GM12878 (cell line): ENCODE results near the gene ENDOD1. TPM values are rescaled to one million over a fixed set of nuclear protein-coding genes. Genes with fewer than 3 reads are reported as not detected.

Experiments
- ATAC-seq: fragments of 200-7000 bp; cut with Tn5 transposase; 3 replicates; pipeline ENCODE4 v1.9.1; 2020; ENCODE audit warnings: mild to moderate bottlenecking, moderate library complexity
- BruUV-seq: library from RNA; stranded (reverse); fragments of 400-500 nt; replicated peaks from 2 replicates; lab custom pipeline; 2021; lab: Mats Ljungman, UMichigan
- CTCF ChIA-PET: fragments of 300-600 bp; sonication (Branson Sonifier 250); formaldehyde crosslinking; extraction: SDS; loops from one replicate; lab custom pipeline; 2021; ENCODE audit warnings: inconsistent platforms; lab: Yijun Ruan, JAX
- POLR2A ChIA-PET: fragments of 350-600 bp; formaldehyde crosslinking; extraction: SDS; loops from one replicate; lab custom pipeline; 2021; ENCODE audit warnings: inconsistent platforms; lab: Charles Lee
- RAD21 ChIA-PET: fragments of 300-600 bp; sonication (Branson Sonifier 250); formaldehyde crosslinking; loops from one replicate; lab custom pipeline; 2023; ENCODE audit warnings: antibody characterized with exemption; ENCODE audit not compliant: unreplicated experiment; lab: Charles Lee
- SMC1A ChIA-PET: fragments of 300-600 bp; sonication (Branson Sonifier 250); formaldehyde crosslinking; loops from one replicate; lab custom pipeline; 2023; ENCODE audit not compliant: unreplicated experiment, uncharacterized antibody; lab: Charles Lee
- DNase-seq: peaks from one replicate; pipeline ENCODE4 v3.0.0-alpha.2; 2011; ENCODE audit warnings: low read depth, low spot score
- FAIRE-seq: peaks from 3 replicates; lab custom pipeline; 2011; peaks lifted over from hg19 to GRCh38; lab: Jason Lieb, UNC
- H2AFZ ChIP-seq: 2 replicates; pipeline ENCODE4 v1.6.0; 2011; ENCODE audit warnings: low read depth, low read length, control low read depth; ENCODE audit not compliant: control insufficient read depth
- H3K27ac ChIP-seq: 2 replicates; pipeline ENCODE4 v1.5.1; 2011; ENCODE audit warnings: control low read depth; ENCODE audit not compliant: control insufficient read depth, insufficient read depth
- H3K27me3 ChIP-seq, 2 experiments: replicated peaks in 1 of 2; 2 replicates each; pipeline versions ENCODE4 v1.6.0 to v1.6.1; 2011; ENCODE audit warnings: low read length in 1 of 2; ENCODE audit not compliant: control insufficient read depth in 2 of 2, insufficient read depth in 2 of 2
- H3K36me3 ChIP-seq, 2 experiments: 2 replicates each; pipeline ENCODE4 v1.5.1; 2011; ENCODE audit warnings: low read length in 1 of 2; ENCODE audit not compliant: control insufficient read depth in 2 of 2, insufficient read depth in 2 of 2
- H3K4me1 ChIP-seq: 2 replicates; pipeline ENCODE4 v1.6.1; 2011; ENCODE audit warnings: mild to moderate bottlenecking, low read length, moderate library complexity, mixed read lengths; ENCODE audit not compliant: control insufficient read depth, insufficient read depth
- H3K4me2 ChIP-seq: 2 replicates; pipeline ENCODE4 v1.6.0; 2011; ENCODE audit warnings: control low read depth; ENCODE audit not compliant: control insufficient read depth, insufficient read depth
- H3K4me3 ChIP-seq: fragments of 200-600 bp; sonication (generic); 2 replicates; pipeline ENCODE4 v1.5.1; 2016
- H3K79me2 ChIP-seq: 2 replicates; pipeline ENCODE4 v1.6.0; 2011; ENCODE audit warnings: low read length; ENCODE audit not compliant: control insufficient read depth, insufficient read depth
- H3K9ac ChIP-seq: 2 replicates; pipeline ENCODE4 v1.8.0; 2011; ENCODE audit warnings: low read length, control low read depth, mixed read lengths; ENCODE audit not compliant: control insufficient read depth, insufficient read depth
- H3K9me3 ChIP-seq: replicated peaks from 3 replicates; pipeline ENCODE4 v1.5.1; 2011; ENCODE audit warnings: mild to moderate bottlenecking, low read length; ENCODE audit not compliant: control insufficient read depth, insufficient read depth
- H4K20me1 ChIP-seq: 2 replicates; pipeline ENCODE4 v1.6.0; 2011; ENCODE audit not compliant: control insufficient read depth, insufficient read depth
- ATF7 ChIP-seq: fragments of 450-650 bp; IDR thresholded peaks from 2 replicates; pipeline ENCODE4 v1.6.1; 2016; ENCODE audit warnings: low read depth, mild to moderate bottlenecking
- BCL11A ChIP-seq: IDR thresholded peaks from 2 replicates; pipeline ENCODE4 v1.6.1; 2011; ENCODE audit warnings: low read depth, low read length
- CHD4 ChIP-seq: fragments of 200-600 bp; sonication (generic); IDR thresholded peaks from 2 replicates; pipeline ENCODE4 v1.6.1; 2016; ENCODE audit warnings: mild to moderate bottlenecking
- DPF2 ChIP-seq: fragments of 450-650 bp; IDR thresholded peaks from 2 replicates; pipeline ENCODE4 v1.6.1; 2017; ENCODE audit warnings: mild to moderate bottlenecking
- FOS ChIP-seq: IDR thresholded peaks from 3 replicates; pipeline ENCODE4 v1.6.1; 2011; ENCODE audit warnings: borderline replicate concordance; ENCODE audit not compliant: insufficient read length; ENCODE audit errors: extremely low read depth
- HCFC1 ChIP-seq: fragments of 150-350 bp; IDR thresholded peaks from 2 replicates; pipeline ENCODE4 v1.6.1; 2014; ENCODE audit warnings: low read length
- HDGF ChIP-seq: fragments of 450-650 bp; IDR thresholded peaks from 2 replicates; pipeline ENCODE4 v1.6.1; 2016; ENCODE audit warnings: antibody characterized with exemption
- JUNB ChIP-seq: IDR thresholded peaks from 2 replicates; pipeline ENCODE4 v1.6.1; 2016; ENCODE audit warnings: antibody characterized with exemption, mild to moderate bottlenecking
- PAX8 ChIP-seq: fragments of 450-650 bp; IDR thresholded peaks from 2 replicates; pipeline ENCODE4 v1.6.1; 2017; ENCODE audit warnings: mild to moderate bottlenecking, moderate library complexity
- POLR2A ChIP-seq: IDR thresholded peaks from 2 replicates; pipeline ENCODE4 v1.6.1; 2011; ENCODE audit warnings: low read depth, mild to moderate bottlenecking, low read length
- POLR2AphosphoS2 ChIP-seq: IDR thresholded peaks from 2 replicates; pipeline ENCODE4 v1.6.1; 2011; ENCODE audit warnings: low read depth, mild to moderate bottlenecking, low read length, improper control_type of control experiment, moderate library complexity
- RAD51 ChIP-seq: fragments of 450-650 bp; IDR thresholded peaks from 2 replicates; pipeline ENCODE4 v1.6.1; 2016; ENCODE audit warnings: moderate library complexity, mild to moderate bottlenecking, inconsistent platforms
- SMAD5 ChIP-seq: IDR thresholded peaks from 2 replicates; pipeline ENCODE4 v1.6.1; 2016; ENCODE audit warnings: antibody characterized with exemption, low read depth
- SMC3 ChIP-seq: IDR thresholded peaks from 2 replicates; pipeline ENCODE4 v1.6.1; 2011; ENCODE audit warnings: low read length, improper control_type of control experiment, borderline replicate concordance
- SUPT20H ChIP-seq: IDR thresholded peaks from 2 replicates; pipeline ENCODE4 v1.6.1; 2011; ENCODE audit warnings: low read depth, mild to moderate bottlenecking, low read length, moderate library complexity, borderline replicate concordance; ENCODE audit not compliant: control insufficient read depth
- TCF12 ChIP-seq: IDR thresholded peaks from 2 replicates; pipeline ENCODE4 v1.6.1; 2011; ENCODE audit warnings: low read depth, mild to moderate bottlenecking, low read length
- YBX1 ChIP-seq: fragments of 450-650 bp; IDR thresholded peaks from 2 replicates; pipeline ENCODE4 v1.6.1; 2016; ENCODE audit warnings: antibody characterized with exemption
- ZNF24 ChIP-seq: fragments of 450-650 bp; IDR thresholded peaks from 2 replicates; pipeline ENCODE4 v1.6.1; 2017; ENCODE audit warnings: antibody characterized with exemption, mild to moderate bottlenecking
- WGBS: methylation state at CpG from one replicate; pipeline ENCODE4 v1.1.6; 2016; ENCODE audit warnings: low lambda C conversion rate; ENCODE audit not compliant: insufficient replicate concordance, insufficient coverage; ENCODE audit errors: missing lambda C conversion rate; 5-methylcytosine and 5-hydroxymethylcytosine counted together
- in situ Hi-C: fragments of 300-500 bp; cut with MboI; formaldehyde crosslinking; loops from 9 replicates; pipeline ENCODE4 v1.14.3; 2018; ENCODE audit warnings: mixed read lengths
- intact Hi-C: fragments of 100-400 bp; cut with micrococcal nuclease; formaldehyde crosslinking; loops from one replicate; pipeline ENCODE4 v1.14.2; 2022; ENCODE audit not compliant: unreplicated experiment
- polyA plus RNA-seq, 11 experiments: library from polyadenylated mRNA; depleted of rRNA in 4 of 11; unstranded in 6 of 11; stranded (reverse) in 5 of 11; fragments of >200 nt; fragmentation: Nextera tagmentation in 4 of 11; fragmentation: Illumina TruSeq in 1 of 11; extraction: Ambion mirVana in 4 of 11; extraction: Trizol in 1 of 11; gene quantifications; 1 replicate in 1 of 11; 2 replicates in 10 of 11; pipeline versions ENCODE4 v1.2.1 to v1.2.3, GENCODE V29; 2011 to 2016; ENCODE audit warnings: inconsistent platforms in 2 of 11, missing spikeins in 2 of 11, low read depth in 1 of 11
- total RNA-seq, 4 experiments: library from RNA; depleted of rRNA in 3 of 4; stranded (reverse); fragments of >200 nt in 3 of 4; fragmentation: Illumina TruSeq in 1 of 4; extraction: Trizol in 1 of 4; gene quantifications; 2 replicates each; pipeline versions ENCODE4 v1.2.1 to v1.2.3, GENCODE V29; 2013 to 2021
- TF ChIP-seq, protein P1 (sequence below): fragments of 450-650 bp; IDR thresholded peaks from 2 replicates; pipeline ENCODE4 v1.6.1; 2018; ENCODE audit warnings: mild to moderate bottlenecking, low read depth, moderate library complexity; ENCODE audit not compliant: partially characterized antibody
- TF ChIP-seq, protein P2 (sequence below): fragments of 450-650 bp; IDR thresholded peaks from 2 replicates; pipeline ENCODE4 v1.6.1; 2017; ENCODE audit warnings: mild to moderate bottlenecking, moderate library complexity

Gene ENDOD1
- total and polyA plus RNA-seq, 10 of the 15 experiments (the other 5 are each of a cell fraction or from before 2014, with no cell fraction given) = 6.0 to 30.0 (median 12.1) TPM

DNA sequence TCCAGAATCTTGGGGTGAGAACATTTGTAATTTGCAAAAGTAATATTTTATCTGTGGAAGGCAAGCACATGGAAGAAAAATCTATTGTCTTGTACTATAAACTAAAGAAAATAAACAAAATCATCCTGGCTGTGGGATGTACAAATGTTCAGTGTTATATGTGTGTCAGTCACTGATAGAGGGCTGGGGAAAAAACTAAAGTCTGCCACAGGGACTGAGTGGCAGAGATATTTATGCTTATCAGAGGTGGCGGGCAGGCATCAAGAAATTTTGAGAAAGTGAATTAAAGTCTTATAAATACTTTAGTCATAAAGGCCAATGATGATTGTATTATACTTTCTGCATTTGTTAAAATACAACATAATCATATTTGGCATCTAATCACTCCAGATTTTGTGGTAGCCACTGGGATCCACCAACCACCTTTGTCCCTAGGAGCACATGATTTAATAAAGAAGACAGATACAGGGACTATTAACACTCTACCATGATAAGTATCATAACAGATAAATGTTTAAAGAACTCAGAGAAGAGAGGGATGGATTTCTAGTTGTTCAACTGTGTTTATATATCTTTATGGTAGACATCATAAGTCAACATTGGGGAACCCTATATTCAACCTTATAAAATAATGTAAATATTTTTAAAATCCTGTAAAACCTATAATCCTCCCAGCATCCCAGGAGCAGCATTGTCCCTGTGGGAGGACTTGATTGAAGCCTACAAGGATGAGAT is 2.6 kb upstream of the ENDOD1 start:
- POLR2A ChIA-PET = interaction anchor here (0.9 to 8.0 kb wide), 3 partner anchors 10 to 16 kb away, joined by 3 to 139 read pairs (median 7); partner anchors contain the start of gene SRSF8
- Histone ChIP-seq H3K4me2 (no peak overlapping the region), H3K4me3 (no peak overlapping the region), H3K27me3 (no peaks in the 10 kb centered on the region), H4K20me1 (no peaks in the 10 kb centered on the region), H3K79me2 (peaks cover 5% of the 10 kb centered on the region), H2AFZ (no peak overlapping the region), H3K36me3 (no peaks in the 10 kb centered on the region), H3K4me1 (peaks cover 5% of the 10 kb centered on the region; the same call in 1 of the 2 replicates), H3K27ac (no peak overlapping the region), H3K9me3 (no peaks in the 10 kb centered on the region), H3K9ac (no peak overlapping the region)
- no TSS peak for BruUV-seq
- DNase-seq (no peak), ATAC-seq (no peak), FAIRE-seq (no peak)
- in situ Hi-C loops = no loop called here
- CTCF ChIA-PET = interaction anchor here (1.1 to 13.7 kb wide), 3 partner anchors 10 to 17 kb away, joined by 6 to 296 read pairs (median 64); partner anchors contain the start of gene SRSF8
- WGBS = 100% methylated on average over 1 of the region's 1 CpG
- TF ChIP-seq SMC3 = no peak
- no peak for TF ChIP-seq FOS
- TF ChIP-seq HDGF = no peak
- TF ChIP-seq, protein P1, sequence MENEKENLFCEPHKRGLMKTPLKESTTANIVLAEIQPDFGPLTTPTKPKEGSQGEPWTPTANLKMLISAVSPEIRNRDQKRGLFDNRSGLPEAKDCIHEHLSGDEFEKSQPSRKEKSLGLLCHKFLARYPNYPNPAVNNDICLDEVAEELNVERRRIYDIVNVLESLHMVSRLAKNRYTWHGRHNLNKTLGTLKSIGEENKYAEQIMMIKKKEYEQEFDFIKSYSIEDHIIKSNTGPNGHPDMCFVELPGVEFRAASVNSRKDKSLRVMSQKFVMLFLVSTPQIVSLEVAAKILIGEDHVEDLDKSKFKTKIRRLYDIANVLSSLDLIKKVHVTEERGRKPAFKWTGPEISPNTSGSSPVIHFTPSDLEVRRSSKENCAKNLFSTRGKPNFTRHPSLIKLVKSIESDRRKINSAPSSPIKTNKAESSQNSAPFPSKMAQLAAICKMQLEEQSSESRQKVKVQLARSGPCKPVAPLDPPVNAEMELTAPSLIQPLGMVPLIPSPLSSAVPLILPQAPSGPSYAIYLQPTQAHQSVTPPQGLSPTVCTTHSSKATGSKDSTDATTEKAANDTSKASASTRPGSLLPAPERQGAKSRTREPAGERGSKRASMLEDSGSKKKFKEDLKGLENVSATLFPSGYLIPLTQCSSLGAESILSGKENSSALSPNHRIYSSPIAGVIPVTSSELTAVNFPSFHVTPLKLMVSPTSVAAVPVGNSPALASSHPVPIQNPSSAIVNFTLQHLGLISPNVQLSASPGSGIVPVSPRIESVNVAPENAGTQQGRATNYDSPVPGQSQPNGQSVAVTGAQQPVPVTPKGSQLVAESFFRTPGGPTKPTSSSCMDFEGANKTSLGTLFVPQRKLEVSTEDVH = no peak
- TF ChIP-seq ZNF24 = no peak
- TF ChIP-seq BCL11A = no peak
- no peak for TF ChIP-seq PAX8
- TF ChIP-seq RAD51 = no peak
- no peak for TF ChIP-seq JUNB
- TF ChIP-seq DPF2 = no peak
- no peak for TF ChIP-seq HCFC1
- no peak for TF ChIP-seq SUPT20H
- TF ChIP-seq YBX1 = no peak
- TF ChIP-seq POLR2A = no peak
- TF ChIP-seq, protein P2, sequence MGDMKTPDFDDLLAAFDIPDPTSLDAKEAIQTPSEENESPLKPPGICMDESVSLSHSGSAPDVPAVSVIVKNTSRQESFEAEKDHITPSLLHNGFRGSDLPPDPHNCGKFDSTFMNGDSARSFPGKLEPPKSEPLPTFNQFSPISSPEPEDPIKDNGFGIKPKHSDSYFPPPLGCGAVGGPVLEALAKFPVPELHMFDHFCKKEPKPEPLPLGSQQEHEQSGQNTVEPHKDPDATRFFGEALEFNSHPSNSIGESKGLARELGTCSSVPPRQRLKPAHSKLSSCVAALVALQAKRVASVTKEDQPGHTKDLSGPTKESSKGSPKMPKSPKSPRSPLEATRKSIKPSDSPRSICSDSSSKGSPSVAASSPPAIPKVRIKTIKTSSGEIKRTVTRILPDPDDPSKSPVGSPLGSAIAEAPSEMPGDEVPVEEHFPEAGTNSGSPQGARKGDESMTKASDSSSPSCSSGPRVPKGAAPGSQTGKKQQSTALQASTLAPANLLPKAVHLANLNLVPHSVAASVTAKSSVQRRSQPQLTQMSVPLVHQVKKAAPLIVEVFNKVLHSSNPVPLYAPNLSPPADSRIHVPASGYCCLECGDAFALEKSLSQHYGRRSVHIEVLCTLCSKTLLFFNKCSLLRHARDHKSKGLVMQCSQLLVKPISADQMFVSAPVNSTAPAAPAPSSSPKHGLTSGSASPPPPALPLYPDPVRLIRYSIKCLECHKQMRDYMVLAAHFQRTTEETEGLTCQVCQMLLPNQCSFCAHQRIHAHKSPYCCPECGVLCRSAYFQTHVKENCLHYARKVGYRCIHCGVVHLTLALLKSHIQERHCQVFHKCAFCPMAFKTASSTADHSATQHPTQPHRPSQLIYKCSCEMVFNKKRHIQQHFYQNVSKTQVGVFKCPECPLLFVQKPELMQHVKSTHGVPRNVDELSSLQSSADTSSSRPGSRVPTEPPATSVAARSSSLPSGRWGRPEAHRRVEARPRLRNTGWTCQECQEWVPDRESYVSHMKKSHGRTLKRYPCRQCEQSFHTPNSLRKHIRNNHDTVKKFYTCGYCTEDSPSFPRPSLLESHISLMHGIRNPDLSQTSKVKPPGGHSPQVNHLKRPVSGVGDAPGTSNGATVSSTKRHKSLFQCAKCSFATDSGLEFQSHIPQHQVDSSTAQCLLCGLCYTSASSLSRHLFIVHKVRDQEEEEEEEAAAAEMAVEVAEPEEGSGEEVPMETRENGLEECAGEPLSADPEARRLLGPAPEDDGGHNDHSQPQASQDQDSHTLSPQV = no peak
- no peak for TF ChIP-seq ATF7
- TF ChIP-seq SMAD5 = no peak
- no peak for TF ChIP-seq CHD4
- no peak for TF ChIP-seq TCF12
- TF ChIP-seq POLR2AphosphoS2 = no peak
- intact Hi-C loops = no loop called here
- RAD21 ChIA-PET = interaction anchor here (3.7 to 12.5 kb wide), 2 partner anchors 15 to 18 kb away, joined by 22 to 244 read pairs; partner anchors contain the start of gene SRSF8
- SMC1A ChIA-PET = interaction anchor here (2.2 to 17.5 kb wide), 3 partner anchors 8 to 18 kb away, joined by 6 to 315 read pairs (median 85); partner anchors contain the start of gene SRSF8
